HepG2 (cell line): ENCODE data around the gene GRM8. TPM values are rescaled to one million over a fixed set of nuclear protein-coding genes. Genes with fewer than 3 reads are reported as not detected.

ENCODE experiments used
- ATAC-seq: fragments of 200-7000 bp; cut with Tn5 transposase; 3 replicates; pipeline ENCODE4 v1.9.1; 2020; ENCODE audit warnings: mild to moderate bottlenecking, moderate library complexity
- BruUV-seq: library from RNA; stranded (reverse); fragments of 400-500 nt; replicated peaks from 2 replicates; lab custom pipeline; 2021; lab: Mats Ljungman, UMichigan
- CTCF ChIA-PET: fragments of 300-600 bp; formaldehyde crosslinking; extraction: SDS; loops from one replicate; lab custom pipeline; 2021; ENCODE audit warnings: low total read pairs, inconsistent platforms, low intra/inter-chr PET ratio; lab: Yijun Ruan, JAX
- POLR2A ChIA-PET: fragments of 350-600 bp; sonication (Branson Sonifier 250); formaldehyde crosslinking; loops from one replicate; lab custom pipeline; 2020; ENCODE audit warnings: antibody characterized with exemption, inconsistent platforms; lab: Yijun Ruan, JAX
- DNase-seq: peaks from one replicate; pipeline ENCODE4 v3.0.0-alpha.2; 2015; ENCODE audit warnings: low spot score
- FAIRE-seq: peaks from 3 replicates; lab custom pipeline; 2011; peaks lifted over from hg19 to GRCh38; lab: Jason Lieb, UNC
- H2AFZ ChIP-seq: one replicate; pipeline ENCODE4 v1.6.1; 2011; ENCODE audit warnings: low read length, inconsistent platforms
- H3K27ac ChIP-seq: fragments of 300-600 bp; 3 replicates; pipeline ENCODE4 v1.8.0; 2011; ENCODE audit warnings: mixed run types, mild to moderate bottlenecking, mixed read lengths, low read length, inconsistent platforms; ENCODE audit not compliant: insufficient read depth; ENCODE audit errors: extremely low read length
- H3K27me3 ChIP-seq, 2 experiments: fragments of 200-600 bp in 1 of 2; 2 replicates in 1 of 2; 3 replicates in 1 of 2; pipeline versions ENCODE4 v1.6.0 to v1.8.0; 2011; ENCODE audit warnings: low read length in 2 of 2, mild to moderate bottlenecking in 2 of 2, moderate library complexity in 2 of 2, inconsistent platforms in 1 of 2; ENCODE audit not compliant: insufficient read depth in 2 of 2, control insufficient read depth in 1 of 2
- H3K36me3 ChIP-seq, 2 experiments: fragments of 200-600 bp in 1 of 2; replicated peaks in 1 of 2; 2 replicates in 1 of 2; 3 replicates in 1 of 2; pipeline versions ENCODE4 v1.5.1 to v1.8.0; 2011; ENCODE audit warnings: low read length in 2 of 2, inconsistent platforms in 1 of 2; ENCODE audit not compliant: insufficient read depth in 2 of 2, control insufficient read depth in 1 of 2
- H3K4me1 ChIP-seq: 2 replicates; pipeline ENCODE4 v1.5.1; 2012; ENCODE audit warnings: low read length, inconsistent platforms; ENCODE audit not compliant: insufficient read depth
- H3K4me2 ChIP-seq: 2 replicates; pipeline ENCODE4 v1.6.0; 2011; ENCODE audit warnings: low read depth, low read length, inconsistent platforms
- H3K4me3 ChIP-seq, 3 experiments: fragments of 200-600 bp in 1 of 3; sonication (generic), shearing (Covaris generic) in 1 of 3; replicated peaks in 1 of 3; 2 replicates each; pipeline ENCODE4 v1.5.1; 2011 to 2016; ENCODE audit warnings: low read length in 3 of 3, inconsistent platforms in 2 of 3, low read depth in 2 of 3, mild to moderate bottlenecking in 2 of 3, control low read depth in 1 of 3, mixed read lengths in 1 of 3; ENCODE audit not compliant: insufficient read depth in 1 of 3
- H3K79me2 ChIP-seq: one replicate; pipeline ENCODE4 v1.6.1; 2011; ENCODE audit warnings: low read length, inconsistent platforms; ENCODE audit not compliant: insufficient read depth
- H3K9ac ChIP-seq: 2 replicates; pipeline ENCODE4 v1.6.0; 2011; ENCODE audit warnings: mild to moderate bottlenecking, low read depth, low read length, inconsistent platforms; ENCODE audit not compliant: insufficient read depth
- H3K9me3 ChIP-seq: 2 replicates; pipeline ENCODE4 v1.5.1; 2012; ENCODE audit warnings: mild to moderate bottlenecking, low read length
- H4K20me1 ChIP-seq: 2 replicates; pipeline ENCODE4 v1.6.0; 2011; ENCODE audit warnings: inconsistent platforms, mild to moderate bottlenecking, low read length, moderate library complexity; ENCODE audit not compliant: insufficient read depth
- ARNT2 ChIP-seq: sonication (generic); formaldehyde crosslinking; IDR thresholded peaks from 2 replicates; pipeline ENCODE4 v1.8.0; 2022; ENCODE audit warnings: mild to moderate bottlenecking, low read depth, missing genetic modification reagents, moderate library complexity
- ATF7-NPFF ChIP-seq: sonication (generic); formaldehyde crosslinking; IDR thresholded peaks from 2 replicates; pipeline ENCODE4 v1.8.1; 2023; ENCODE audit warnings: mild to moderate bottlenecking, low read depth, missing genetic modification reagents, moderate library complexity
- ESRRA ChIP-seq: sonication (generic); formaldehyde crosslinking; IDR thresholded peaks from 2 replicates; pipeline ENCODE4 v1.5.1; 2020; ENCODE audit warnings: mild to moderate bottlenecking, low read depth, missing genetic modification reagents
- RBM39 ChIP-seq: fragments of 200-400 bp; formaldehyde crosslinking; IDR thresholded peaks from one replicate; pipeline ENCODE4 v1.6.1; 2018; ENCODE audit warnings: antibody characterized with exemption, mild to moderate bottlenecking, low read depth, low read length; ENCODE audit not compliant: poor library complexity, severe bottlenecking
- ZBTB7B ChIP-seq: sonication (generic); formaldehyde crosslinking; IDR thresholded peaks from 2 replicates; pipeline ENCODE4 v1.4.0; 2020; ENCODE audit warnings: missing genetic modification reagents
- ZFP82 ChIP-seq: sonication (generic); formaldehyde crosslinking; IDR thresholded peaks from 2 replicates; pipeline ENCODE4 v1.5.1; 2020; ENCODE audit warnings: mild to moderate bottlenecking, missing genetic modification reagents, borderline replicate concordance
- ZNF180 ChIP-seq: sonication (generic); formaldehyde crosslinking; IDR thresholded peaks from 2 replicates; pipeline ENCODE4 v1.4.0; 2020; ENCODE audit warnings: low read depth, missing genetic modification reagents, borderline replicate concordance
- ZNF232 ChIP-seq: sonication (generic); formaldehyde crosslinking; IDR thresholded peaks from 2 replicates; pipeline ENCODE4 v1.4.0; 2020; ENCODE audit warnings: missing genetic modification reagents, borderline replicate concordance
- ZNF3 ChIP-seq: IDR thresholded peaks from 2 replicates; pipeline ENCODE4 v1.7.0; 2017; ENCODE audit warnings: inconsistent platforms
- ZNF598 ChIP-seq: sonication (generic); formaldehyde crosslinking; IDR thresholded peaks from 2 replicates; pipeline ENCODE4 v1.5.1; 2020; ENCODE audit warnings: mild to moderate bottlenecking, missing genetic modification reagents, borderline replicate concordance
- ZNF841 ChIP-seq: sonication (generic); formaldehyde crosslinking; IDR thresholded peaks from 2 replicates; pipeline ENCODE4 v1.8.1; 2023; ENCODE audit warnings: missing genetic modification reagents, borderline replicate concordance
- WGBS: methylation state at CpG from one replicate; pipeline ENCODE4 v1.1.6; 2017; ENCODE audit warnings: low lambda C conversion rate; 5-methylcytosine and 5-hydroxymethylcytosine counted together
- in situ Hi-C: cut with HindIII; loops from 2 replicates; pipeline ENCODE4 v1.10.0; 2017; ENCODE audit warnings: low pct_unique_long_range_greater_than_20kb; ENCODE audit not compliant: extremely low pct_ligation_motif_present
- intact Hi-C: fragments of 100-400 bp; cut with micrococcal nuclease; formaldehyde crosslinking; loops from one replicate; pipeline ENCODE4 v1.10.0; 2022; ENCODE audit not compliant: unreplicated experiment
- polyA plus RNA-seq, 8 experiments: library from polyadenylated mRNA; depleted of rRNA in 3 of 8; stranded (reverse) in 7 of 8; unstranded in 1 of 8; fragments of >200 nt; fragmentation: Illumina TruSeq in 4 of 8; extraction: Trizol in 4 of 8; gene quantifications; 2 replicates each; pipeline versions ENCODE4 v1.2.1 to v1.2.3, GENCODE V29; 2011 to 2016; ENCODE audit warnings: low read depth in 4 of 8, missing spikeins in 1 of 8, mixed read lengths in 1 of 8; ENCODE audit not compliant: insufficient read depth in 1 of 8
- total RNA-seq, 5 experiments: library from RNA; depleted of rRNA; stranded (reverse); fragments of >200 nt; fragmentation: Illumina TruSeq; extraction: Trizol; gene quantifications; 2 replicates each; pipeline ENCODE4 v1.2.3, GENCODE V29; 2016; ENCODE audit warnings: low read depth in 1 of 5
- TF ChIP-seq, protein P1 (sequence below): sonication (generic); formaldehyde crosslinking; IDR thresholded peaks from 2 replicates; pipeline ENCODE4 v1.4.0; 2020; ENCODE audit warnings: missing genetic modification reagents
- TF ChIP-seq, protein P2 (sequence below): IDR thresholded peaks from 2 replicates; pipeline ENCODE4 v1.6.1; 2016; ENCODE audit warnings: mild to moderate bottlenecking
- TF ChIP-seq, protein P3 (sequence below): sonication (generic); formaldehyde crosslinking; IDR thresholded peaks from 2 replicates; pipeline ENCODE4 v1.5.0; 2020; ENCODE audit warnings: missing genetic modification reagents, mild to moderate bottlenecking, borderline replicate concordance

Gene GRM8
- total and polyA plus RNA-seq, 2 of the 13 experiments (the other 11 are each of a cell fraction or from before 2014, with no cell fraction given), result not detected

DNA sequence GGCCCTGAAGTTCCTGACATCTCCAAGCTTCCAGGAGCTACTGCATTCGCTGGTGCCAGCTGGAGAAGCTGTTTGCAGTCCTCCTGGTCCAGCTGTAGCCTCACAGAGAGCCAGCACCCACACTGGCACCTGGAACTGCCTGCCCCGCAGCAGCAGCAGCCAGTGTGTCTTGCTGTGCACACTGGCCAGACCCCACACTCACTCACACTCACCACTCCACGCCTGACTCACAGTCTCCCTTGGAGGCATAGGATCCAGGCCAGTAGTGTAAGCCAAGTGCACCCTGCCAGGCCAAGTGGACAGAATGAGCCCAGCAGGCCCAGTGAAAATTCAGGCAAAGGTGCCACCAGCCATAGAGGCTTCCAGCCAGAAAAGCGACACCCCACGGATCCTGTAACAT, 566.3 kb downstream of the GRM8 start:
- Histone ChIP-seq H3K9ac (no peak overlapping the region), H3K4me1 (no peaks in the 10 kb centered on the region), H3K79me2 (no peaks in the 10 kb centered on the region), H3K9me3 (peaks cover 11% of the 10 kb centered on the region), H3K27ac (no peak overlapping the region), H3K27me3 (no peaks in the 10 kb centered on the region), H2AFZ (no peak overlapping the region), H3K4me3 (no peak overlapping the region), H3K36me3 (no peaks in the 10 kb centered on the region), H3K4me2 (no peak overlapping the region), H4K20me1 (no peaks in the 10 kb centered on the region)
- FAIRE-seq (no peak), ATAC-seq (no peak), DNase-seq (no peak)
- CTCF ChIA-PET, result no interaction called here
- intact Hi-C loops, result no loop called here
- POLR2A ChIA-PET, result no interaction called here
- TF ChIP-seq ESRRA (CRISPR knock-in tag) (no peak), ZNF841 (CRISPR knock-in tag) (no peak), ZNF3 (CRISPR knock-in tag) (no peak), ZFP82 (CRISPR knock-in tag) (no peak)
- BruUV-seq, result no TSS peak
- in situ Hi-C loops, result no loop called here
- 30% methylated on average over 3 of the region's 5 CpGs for WGBS

DNA sequence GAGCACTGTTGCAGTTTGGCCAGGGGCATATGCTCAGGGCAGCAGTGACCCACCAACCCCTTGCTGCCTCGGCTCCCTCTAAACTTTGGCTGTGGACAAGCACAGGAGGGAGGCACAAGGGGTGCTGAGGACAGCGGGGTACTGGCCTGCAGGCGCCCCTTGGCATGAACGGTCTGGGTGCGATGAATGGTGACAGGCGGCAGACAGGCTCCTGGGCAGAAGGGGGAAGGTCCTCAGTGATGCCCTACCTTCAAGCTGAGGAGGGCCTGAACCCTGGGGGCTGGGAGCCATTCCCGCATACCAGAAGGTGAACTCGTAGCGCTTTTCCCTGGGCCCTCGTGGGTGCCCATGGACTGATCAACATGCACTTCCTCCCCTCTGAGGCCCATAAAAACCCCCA, 567.1 kb downstream of the GRM8 start:
- Histone ChIP-seq H3K27me3 (no peaks in the 10 kb centered on the region), H3K36me3 (no peaks in the 10 kb centered on the region), H3K79me2 (no peaks in the 10 kb centered on the region), H3K4me3 (no peak overlapping the region), H4K20me1 (no peaks in the 10 kb centered on the region), H3K27ac (no peak overlapping the region), H3K4me1 (no peaks in the 10 kb centered on the region), H3K9me3 (peaks cover 6% of the 10 kb centered on the region), H3K4me2 (no peak overlapping the region), H2AFZ (no peak overlapping the region), H3K9ac (no peak overlapping the region)
- POLR2A ChIA-PET, result no interaction called here
- no peak for ATAC-seq
- intact Hi-C loops (no loop called here), in situ Hi-C loops (no loop called here)
- CTCF ChIA-PET, result no interaction called here
- FAIRE-seq, result no peak
- BruUV-seq, result no TSS peak
- WGBS, result 0% methylated on average over 3 of the region's 10 CpGs
- no peak for DNase-seq
- TF ChIP-seq ZNF180 (CRISPR knock-in tag) (no peak), RBM39 (no peak), ATF7-NPFF (no peak), ZNF232 (no peak), ARNT2 (CRISPR knock-in tag) (no peak), ZNF598 (CRISPR knock-in tag) (no peak), ZBTB7B (CRISPR knock-in tag) (no peak)
- TF ChIP-seq, protein P1, sequence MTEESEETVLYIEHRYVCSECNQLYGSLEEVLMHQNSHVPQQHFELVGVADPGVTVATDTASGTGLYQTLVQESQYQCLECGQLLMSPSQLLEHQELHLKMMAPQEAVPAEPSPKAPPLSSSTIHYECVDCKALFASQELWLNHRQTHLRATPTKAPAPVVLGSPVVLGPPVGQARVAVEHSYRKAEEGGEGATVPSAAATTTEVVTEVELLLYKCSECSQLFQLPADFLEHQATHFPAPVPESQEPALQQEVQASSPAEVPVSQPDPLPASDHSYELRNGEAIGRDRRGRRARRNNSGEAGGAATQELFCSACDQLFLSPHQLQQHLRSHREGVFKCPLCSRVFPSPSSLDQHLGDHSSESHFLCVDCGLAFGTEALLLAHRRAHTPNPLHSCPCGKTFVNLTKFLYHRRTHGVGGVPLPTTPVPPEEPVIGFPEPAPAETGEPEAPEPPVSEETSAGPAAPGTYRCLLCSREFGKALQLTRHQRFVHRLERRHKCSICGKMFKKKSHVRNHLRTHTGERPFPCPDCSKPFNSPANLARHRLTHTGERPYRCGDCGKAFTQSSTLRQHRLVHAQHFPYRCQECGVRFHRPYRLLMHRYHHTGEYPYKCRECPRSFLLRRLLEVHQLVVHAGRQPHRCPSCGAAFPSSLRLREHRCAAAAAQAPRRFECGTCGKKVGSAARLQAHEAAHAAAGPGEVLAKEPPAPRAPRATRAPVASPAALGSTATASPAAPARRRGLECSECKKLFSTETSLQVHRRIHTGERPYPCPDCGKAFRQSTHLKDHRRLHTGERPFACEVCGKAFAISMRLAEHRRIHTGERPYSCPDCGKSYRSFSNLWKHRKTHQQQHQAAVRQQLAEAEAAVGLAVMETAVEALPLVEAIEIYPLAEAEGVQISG (CRISPR knock-in tag), result no peak
- TF ChIP-seq, protein P2, sequence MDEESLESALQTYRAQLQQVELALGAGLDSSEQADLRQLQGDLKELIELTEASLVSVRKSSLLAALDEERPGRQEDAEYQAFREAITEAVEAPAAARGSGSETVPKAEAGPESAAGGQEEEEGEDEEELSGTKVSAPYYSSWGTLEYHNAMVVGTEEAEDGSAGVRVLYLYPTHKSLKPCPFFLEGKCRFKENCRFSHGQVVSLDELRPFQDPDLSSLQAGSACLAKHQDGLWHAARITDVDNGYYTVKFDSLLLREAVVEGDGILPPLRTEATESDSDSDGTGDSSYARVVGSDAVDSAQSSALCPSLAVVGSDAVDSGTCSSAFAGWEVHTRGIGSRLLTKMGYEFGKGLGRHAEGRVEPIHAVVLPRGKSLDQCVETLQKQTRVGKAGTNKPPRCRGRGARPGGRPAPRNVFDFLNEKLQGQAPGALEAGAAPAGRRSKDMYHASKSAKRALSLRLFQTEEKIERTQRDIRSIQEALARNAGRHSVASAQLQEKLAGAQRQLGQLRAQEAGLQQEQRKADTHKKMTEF (CRISPR knock-in tag), result no peak
- TF ChIP-seq, protein P3, sequence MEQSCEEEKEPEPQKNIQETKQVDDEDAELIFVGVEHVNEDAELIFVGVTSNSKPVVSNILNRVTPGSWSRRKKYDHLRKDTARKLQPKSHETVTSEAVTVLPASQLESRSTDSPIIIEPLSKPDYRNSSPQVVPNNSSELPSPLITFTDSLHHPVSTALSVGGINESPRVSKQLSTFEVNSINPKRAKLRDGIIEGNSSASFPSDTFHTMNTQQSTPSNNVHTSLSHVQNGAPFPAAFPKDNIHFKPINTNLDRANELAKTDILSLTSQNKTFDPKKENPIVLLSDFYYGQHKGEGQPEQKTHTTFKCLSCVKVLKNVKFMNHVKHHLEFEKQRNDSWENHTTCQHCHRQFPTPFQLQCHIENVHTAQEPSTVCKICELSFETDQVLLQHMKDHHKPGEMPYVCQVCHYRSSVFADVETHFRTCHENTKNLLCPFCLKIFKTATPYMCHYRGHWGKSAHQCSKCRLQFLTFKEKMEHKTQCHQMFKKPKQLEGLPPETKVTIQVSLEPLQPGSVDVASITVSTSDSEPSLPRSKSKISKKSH (CRISPR knock-in tag), result no peak
